Fibroblast of skin of scalp (primary cell): ENCODE measurements around the gene EPHB1.

Experiments used
- DNase-seq: peaks from one replicate; pipeline ENCODE4 v3.0.0-alpha.2; 2013

EPHB1 gene

GRCh38 chr3:134885877-134886621 lies 91.0 kb downstream of the EPHB1 start:
- DNase-seq, result peak; percentile 3

DNA sequence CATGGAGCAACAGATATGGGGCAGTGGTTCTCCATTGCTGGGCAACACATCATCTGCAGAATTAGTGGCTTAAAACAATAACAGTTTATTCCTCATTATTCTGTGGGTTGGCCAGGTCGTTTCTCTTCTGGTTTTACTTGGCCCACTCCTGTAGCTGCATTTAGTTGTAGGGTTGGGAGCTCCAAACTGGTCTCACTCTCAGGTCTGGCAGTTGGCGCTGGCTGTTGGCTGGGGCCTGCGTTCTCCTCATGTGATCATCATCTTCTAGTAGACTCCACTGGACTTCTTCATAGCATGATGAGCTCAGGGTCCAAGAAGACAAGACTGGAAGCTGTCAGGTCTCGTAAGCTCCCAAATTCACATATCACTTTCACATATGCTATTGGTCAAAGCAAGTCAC lies 91.9 kb downstream of the EPHB1 start:
- no peak for DNase-seq

DNA sequence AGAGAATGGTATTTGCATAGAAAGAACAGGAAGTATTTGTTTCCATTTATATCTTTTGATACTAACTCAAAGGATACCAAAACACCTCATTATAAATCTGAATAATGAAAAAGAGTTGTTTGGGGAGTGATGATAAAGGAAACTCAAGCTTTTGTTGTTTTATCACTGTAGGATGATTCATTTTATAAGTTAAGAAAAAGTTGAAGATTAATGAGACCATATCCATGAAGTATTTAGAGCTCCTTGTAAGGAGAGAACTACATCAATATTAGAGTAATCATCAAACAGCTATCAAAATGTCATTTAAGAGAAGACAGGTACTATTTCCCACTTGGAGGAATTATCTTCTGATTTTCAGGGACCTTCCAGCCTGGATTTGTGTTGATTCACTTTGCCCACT lies 92.5 kb downstream of the EPHB1 start:
- DNase-seq, result no peak

DNA sequence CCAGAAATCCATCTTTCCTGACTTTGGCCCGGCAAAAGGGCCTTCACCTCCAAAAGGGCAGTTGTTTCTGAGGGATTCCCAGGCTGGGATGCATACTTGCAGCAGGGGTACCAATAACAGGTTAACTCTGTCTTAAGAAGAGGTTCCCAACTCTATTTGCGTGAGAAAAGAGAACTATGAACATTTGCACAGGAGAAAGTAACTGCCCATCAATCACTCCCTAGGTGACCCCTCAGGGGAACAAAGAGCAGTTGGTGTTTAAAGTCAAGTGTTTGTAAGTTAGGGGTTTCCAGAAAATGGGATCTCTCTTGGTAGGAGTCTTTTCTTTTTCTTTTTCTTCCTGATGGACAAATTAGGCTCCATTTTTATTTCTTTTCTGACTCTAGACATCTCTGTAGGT lies 97.3 kb downstream of the EPHB1 start:
- DNase-seq, result no peak

- DNase-seq, result no peak
Observed at GRCh38 chr3:134892761-134893160, 97.7 kb downstream of the EPHB1 start.

DNA sequence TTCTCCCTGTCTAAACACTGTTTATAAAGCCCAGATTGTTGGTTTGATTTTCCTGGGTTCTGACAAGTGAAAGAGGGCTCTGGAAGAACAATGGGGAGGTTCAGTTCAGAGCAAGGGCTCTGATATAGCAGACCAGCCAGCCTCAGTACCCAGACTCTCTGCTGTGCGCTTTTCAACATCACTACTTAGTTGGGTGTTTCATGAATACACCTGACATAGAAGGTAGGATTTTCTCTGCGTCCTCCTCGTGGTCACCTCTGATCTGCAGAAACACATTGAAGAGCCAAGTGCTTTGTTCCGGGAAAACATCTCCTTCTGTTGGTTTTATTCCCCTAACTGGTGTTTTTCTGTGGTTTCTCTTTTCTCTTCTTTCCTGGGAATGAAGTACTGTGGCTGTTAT lies 99.5 kb downstream of the EPHB1 start:
- no peak for DNase-seq

- no peak for DNase-seq
Observed at GRCh38 chr3:134895181-134895580, 100.1 kb downstream of the EPHB1 start.

- no peak for DNase-seq
Observed at GRCh38 chr3:134896141-134896540, 101.1 kb downstream of the EPHB1 start.

- no peak for DNase-seq
Observed at GRCh38 chr3:134896696-134897095, 101.6 kb downstream of the EPHB1 start.

DNA sequence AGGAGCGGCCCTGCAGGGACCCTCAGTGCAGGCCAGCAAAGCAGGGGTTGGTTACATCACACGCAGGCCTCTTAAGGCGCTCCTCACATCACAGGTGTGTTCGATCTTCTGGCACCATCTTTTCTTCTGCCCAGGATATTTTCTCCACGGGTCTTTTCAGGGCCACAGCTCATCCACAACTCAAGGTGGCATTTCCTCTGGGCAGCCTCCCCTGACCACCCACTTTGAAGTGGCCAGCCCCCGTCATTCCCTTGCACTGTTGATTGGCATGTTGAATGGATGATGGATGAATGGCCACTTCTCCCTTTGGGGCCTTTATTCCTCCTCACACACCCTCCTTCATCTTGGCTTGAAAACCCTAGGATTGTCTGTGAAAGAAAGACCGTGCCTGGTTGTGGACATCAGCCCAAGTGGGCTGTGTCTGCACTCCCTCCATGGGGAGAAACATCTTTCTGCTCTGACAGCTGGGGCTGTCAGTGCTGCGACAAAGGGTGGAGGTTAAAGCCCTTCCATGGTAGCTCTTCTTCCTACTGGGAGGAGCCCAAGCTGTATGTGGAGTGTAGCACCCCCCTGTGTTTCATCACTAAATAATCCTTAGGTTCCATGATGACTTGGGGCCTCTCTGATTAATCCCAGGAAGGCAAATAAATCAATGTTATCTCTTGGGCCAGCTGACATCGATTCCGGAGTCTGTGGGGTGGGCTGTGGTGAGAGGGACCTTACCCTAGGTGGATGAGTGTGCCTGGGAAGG lies 102.5 kb downstream of the EPHB1 start:
- no peak for DNase-seq

GRCh38 chr3:134898181-134898754 lies 103.2 kb downstream of the EPHB1 start:
- DNase-seq, result no peak

DNA sequence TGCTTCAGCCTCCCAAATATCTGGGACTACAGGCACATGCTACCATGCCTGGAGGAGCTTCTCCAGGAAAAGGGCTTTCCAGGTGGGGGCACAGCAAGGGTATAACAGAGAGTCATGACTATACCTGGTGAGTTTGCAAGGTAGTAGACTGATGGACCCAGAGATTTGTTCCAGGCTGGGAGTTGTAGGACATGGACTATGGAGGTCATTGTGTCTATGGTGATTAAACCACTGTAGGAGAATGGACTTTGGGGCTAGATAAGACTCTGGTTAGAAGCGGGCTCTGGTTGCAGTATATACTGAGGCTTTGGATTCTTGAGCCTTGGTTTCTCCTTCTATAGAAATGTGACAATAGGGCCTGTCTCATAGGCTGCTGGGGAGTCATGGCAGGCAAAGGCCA lies 104.7 kb downstream of the EPHB1 start:
- no peak for DNase-seq

- no peak for DNase-seq
Observed at GRCh38 chr3:134900482-134900881, 105.4 kb downstream of the EPHB1 start.

- no peak for DNase-seq
Observed at GRCh38 chr3:134901461-134901860, 106.4 kb downstream of the EPHB1 start.

DNA sequence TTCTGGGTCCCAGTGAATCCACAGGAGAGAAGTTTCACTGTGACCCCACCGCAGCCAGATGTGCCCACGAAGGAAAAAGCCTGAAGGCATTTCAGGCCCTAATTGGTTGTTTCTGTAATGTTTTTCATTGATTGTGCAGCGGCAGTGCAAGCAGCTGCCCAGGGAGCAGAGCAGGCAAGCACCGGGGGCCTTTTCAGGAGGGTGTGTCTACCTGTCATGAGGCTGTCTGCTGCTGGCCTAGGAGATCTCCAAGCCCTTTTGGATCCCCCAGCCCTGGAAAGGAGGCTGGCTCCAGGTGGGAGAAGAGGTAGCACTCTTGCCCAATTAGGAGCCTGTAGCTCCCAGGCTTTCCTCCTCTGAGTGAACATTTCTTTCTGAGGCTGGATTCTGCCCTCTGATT lies 108.8 kb downstream of the EPHB1 start:
- DNase-seq, result no peak

DNA sequence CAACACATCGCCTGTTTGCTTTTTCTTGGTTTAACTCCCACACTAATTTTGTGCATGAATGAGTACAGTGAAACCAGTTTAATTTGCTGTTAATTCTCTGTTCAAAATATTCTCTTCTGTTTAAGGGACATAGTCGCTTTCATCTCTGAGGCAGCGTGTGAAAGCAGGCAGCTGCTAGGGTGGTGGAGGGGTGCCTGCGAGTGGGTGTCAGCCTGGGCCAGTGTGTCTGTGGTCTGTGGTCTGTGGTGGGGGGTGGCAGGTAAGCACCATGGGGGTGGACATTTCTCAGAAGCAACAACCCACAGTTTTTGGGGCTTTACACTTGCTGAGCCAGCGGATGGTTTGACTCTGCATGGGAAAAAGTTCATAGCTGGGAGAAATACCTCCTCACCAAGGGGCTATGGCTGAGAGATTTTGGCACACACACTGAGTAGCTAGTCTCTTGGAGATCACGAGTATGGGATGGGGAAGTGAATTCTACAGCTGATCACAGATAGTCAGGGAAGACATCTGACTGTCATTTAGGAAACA lies 109.2 kb downstream of the EPHB1 start:
- DNase-seq, result no peak

DNA sequence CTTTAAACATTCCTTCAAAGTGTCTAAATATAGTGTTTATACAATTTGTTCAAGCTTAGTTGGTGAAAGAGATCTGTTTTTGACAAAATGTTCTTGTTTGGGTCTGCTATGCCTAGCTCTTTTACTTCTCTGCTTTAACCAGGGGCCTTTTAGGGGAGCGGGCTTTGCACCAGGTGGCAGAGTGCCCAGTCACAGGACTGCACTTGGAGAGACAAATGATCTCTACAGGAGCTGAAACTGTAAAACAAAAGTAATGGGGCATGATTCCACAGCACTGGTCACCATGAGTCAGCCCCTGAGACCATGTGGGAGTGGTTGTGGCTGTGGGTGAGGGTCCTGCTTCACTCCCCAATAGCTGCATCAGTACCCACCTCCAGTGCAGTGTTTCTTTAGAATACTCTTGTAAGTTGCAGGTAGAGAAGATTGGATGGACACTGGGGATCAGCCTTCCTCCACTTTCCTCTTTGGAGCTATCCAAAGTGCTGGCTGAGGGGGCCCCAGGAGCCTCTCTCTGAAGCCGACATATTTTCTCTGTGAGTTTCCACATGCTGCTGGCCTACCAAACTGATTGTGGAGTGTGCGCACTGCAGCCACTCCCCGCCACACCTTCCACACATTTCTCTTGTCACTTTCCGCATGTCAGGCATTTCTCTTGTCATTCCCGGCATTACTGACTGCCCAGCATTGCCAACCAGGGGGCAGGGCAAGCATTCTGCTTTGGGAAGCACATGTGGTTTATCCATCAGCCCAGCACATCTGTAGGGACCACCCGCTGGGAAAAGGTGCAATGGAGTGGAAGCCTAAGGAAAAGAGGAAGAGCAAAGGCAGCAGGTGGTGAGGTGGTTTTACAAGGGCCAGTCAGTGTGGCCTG lies 110.0 kb downstream of the EPHB1 start:
- no peak for DNase-seq

DNA sequence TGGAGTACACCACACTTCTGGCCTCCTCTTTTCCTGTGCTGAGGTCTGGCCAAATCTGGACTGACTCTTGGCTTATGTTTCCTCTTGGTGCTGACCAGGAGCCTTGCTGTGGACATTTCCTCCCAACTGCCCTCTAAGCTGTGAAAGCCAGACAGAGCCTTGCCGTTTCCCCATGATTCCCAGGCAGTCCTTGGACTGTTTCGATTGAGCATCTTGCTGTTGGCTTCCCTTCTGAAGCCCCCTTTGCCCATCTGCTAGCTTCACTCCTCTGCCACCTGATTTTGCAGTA lies 110.5 kb downstream of the EPHB1 start:
- DNase-seq, result no peak

DNA sequence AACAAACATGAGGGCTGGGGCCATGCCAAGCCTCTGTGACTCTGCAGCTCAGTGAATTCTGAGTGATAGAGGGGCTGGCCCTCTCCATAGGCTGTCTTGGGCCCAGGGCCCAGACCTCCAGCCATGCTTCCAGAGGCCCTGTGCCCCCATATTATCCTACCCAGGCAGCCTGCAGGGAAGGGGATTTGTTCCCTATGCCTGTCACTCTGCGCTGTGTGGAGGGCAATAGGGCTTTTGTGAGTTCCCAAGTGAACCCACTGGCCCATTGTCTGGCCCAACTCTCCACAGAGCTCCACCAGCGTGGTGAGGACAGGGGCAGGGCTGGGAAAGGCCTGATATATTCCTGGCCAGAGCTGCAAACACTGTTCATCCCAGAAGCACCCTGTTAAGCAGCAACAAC lies 113.2 kb downstream of the EPHB1 start:
- no peak for DNase-seq

DNA sequence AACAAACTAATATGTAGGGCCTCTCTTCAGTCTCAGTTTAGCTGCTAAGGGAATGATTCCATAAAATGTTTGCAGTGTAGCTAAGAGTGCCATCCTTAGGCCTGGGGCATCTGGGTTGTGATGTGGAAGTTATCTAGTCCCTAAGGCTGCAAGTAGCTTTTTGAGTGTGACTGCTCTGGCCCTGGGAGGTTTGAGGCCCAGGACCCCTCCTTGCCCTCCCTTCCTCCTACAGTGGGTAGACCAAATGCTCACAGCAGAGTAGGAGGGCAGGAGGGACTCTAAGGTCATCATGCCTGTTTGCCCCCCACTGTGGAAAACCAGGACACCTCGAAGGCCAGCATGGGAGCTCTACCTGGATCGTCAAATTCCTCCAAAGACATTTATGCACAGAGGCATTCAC lies 115.0 kb downstream of the EPHB1 start:
- DNase-seq, result no peak

DNA sequence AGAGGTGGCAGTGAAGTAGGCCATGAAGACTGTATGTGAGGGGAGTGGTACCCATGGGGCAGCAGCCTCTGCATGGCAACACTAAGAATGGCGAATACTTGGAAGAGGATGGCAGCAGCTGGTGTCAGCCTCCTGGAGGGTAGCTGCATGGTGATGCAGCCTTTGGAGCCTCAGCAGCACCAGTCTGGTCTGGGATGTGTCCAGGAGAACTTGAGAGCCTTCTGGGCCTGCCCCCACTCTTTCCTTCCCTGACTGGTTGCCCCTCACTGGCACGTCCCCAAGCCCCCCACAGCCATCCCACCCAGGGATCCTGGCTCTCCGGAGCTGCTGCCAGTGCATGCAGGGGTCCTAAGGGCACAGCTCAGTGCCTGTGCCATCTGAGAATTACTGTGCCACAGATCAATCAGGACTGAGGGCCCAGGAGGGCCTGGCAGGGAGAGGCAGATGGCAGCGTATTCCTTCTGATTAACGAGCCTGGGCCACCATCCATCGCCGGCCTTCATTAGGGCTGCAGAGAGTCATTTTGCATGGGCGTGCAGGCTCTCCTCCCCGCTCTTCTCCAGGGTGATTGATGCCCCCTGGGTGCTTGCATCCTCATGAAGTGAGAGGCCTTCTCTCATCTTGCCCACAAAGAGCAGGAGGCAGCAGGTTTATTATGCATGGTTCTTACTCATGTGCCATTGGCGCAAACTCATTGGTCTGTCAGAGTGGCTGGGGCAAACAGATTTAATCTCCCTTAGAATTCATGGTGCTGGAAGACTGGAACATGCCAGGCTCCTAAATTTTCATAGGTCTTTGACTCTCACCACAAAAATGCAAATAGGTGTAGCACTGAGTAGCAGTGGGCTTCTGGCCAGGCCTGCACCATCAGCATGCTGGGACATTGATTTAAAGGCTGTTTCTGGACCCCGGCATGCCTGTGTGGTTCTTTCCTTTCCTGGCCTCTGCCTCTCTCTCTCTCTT lies 116.8 kb downstream of the EPHB1 start:
- no peak for DNase-seq
